PC-9 (cell line): ENCODE measurements around the gene STC2. TPM values are rescaled to one million over a fixed set of nuclear protein-coding genes. Genes with fewer than 3 reads are reported as not detected.
A peak's percentile ranks its signal among the peaks of the same experiment; 100 is the strongest.

Source experiments
- BruUV-seq: library from RNA; stranded (reverse); fragments of 400-500 nt; replicated peaks from 2 replicates; lab custom pipeline; 2021; lab: Mats Ljungman, UMichigan
- CTCF ChIA-PET: fragments of 300-600 bp; sonication (Branson Sonifier 250); formaldehyde crosslinking; loops from one replicate; lab custom pipeline; 2022; ENCODE audit warnings: antibody characterized with exemption; lab: Charles Lee
- POLR2A ChIA-PET: fragments of 300-600 bp; sonication (Branson Sonifier 250); formaldehyde crosslinking; loops from one replicate; lab custom pipeline; 2022; ENCODE audit warnings: antibody characterized with exemption; ENCODE audit not compliant: unreplicated experiment; lab: Charles Lee
- DNase-seq, 2 experiments: peaks; one replicate each; pipeline versions ENCODE4 v3.0.0 to v3.0.0-alpha.2; 2015 to 2022; ENCODE audit warnings: mixed read lengths in 1 of 2
- H2AFZ ChIP-seq: fragments of 200-600 bp; sonication (generic); 2 replicates; pipeline ENCODE4 v1.8.1; 2017; ENCODE audit warnings: antibody characterized with exemption
- H3F3A ChIP-seq: fragments of 200-600 bp; sonication (generic); 2 replicates; pipeline ENCODE4 v1.8.1; 2017; ENCODE audit warnings: antibody characterized with exemption, mild to moderate bottlenecking, low read depth; ENCODE audit not compliant: insufficient read depth
- H3K27ac ChIP-seq: fragments of 200-600 bp; sonication (generic); 2 replicates; pipeline ENCODE4 v1.6.1; 2016; ENCODE audit warnings: mixed run types
- H3K27me3 ChIP-seq: fragments of 200-600 bp; sonication (generic); 2 replicates; pipeline ENCODE4 v1.6.1; 2016; ENCODE audit warnings: low read depth, mixed run types; ENCODE audit not compliant: insufficient read depth
- H3K36me3 ChIP-seq: fragments of 200-600 bp; sonication (generic); 2 replicates; pipeline ENCODE4 v1.6.1; 2016; ENCODE audit warnings: low read depth, mixed run types
- H3K4me1 ChIP-seq: fragments of 200-600 bp; sonication (generic); replicated peaks from 2 replicates; pipeline ENCODE4 v1.6.1; 2016; ENCODE audit warnings: mixed run types; ENCODE audit not compliant: insufficient read depth
- H3K4me2 ChIP-seq: fragments of 200-600 bp; sonication (generic); 2 replicates; pipeline ENCODE4 v1.6.1; 2017; ENCODE audit warnings: mixed run types
- H3K4me3 ChIP-seq: fragments of 200-600 bp; sonication (generic); 2 replicates; pipeline ENCODE4 v1.6.1; 2016; ENCODE audit warnings: mixed run types
- H3K79me2 ChIP-seq: fragments of 200-600 bp; sonication (generic); 2 replicates; pipeline ENCODE4 v1.6.1; 2017; ENCODE audit warnings: low read depth, mixed run types
- H3K9me2 ChIP-seq: fragments of 200-600 bp; sonication (generic); 2 replicates; pipeline ENCODE4 v1.8.1; 2017; ENCODE audit warnings: mild to moderate bottlenecking; ENCODE audit not compliant: insufficient read depth
- H3K9me3 ChIP-seq: fragments of 200-600 bp; sonication (generic); 2 replicates; pipeline ENCODE4 v1.8.1; 2016; ENCODE audit warnings: low read depth; ENCODE audit not compliant: insufficient read depth
- H4K20me1 ChIP-seq: fragments of 200-600 bp; sonication (generic); 2 replicates; pipeline ENCODE4 v1.8.1; 2017; ENCODE audit not compliant: insufficient read depth
- CTCF ChIP-seq: fragments of 200-600 bp; sonication (generic); conservative IDR thresholded peaks from 2 replicates; pipeline ENCODE4 v1.6.1; 2017; ENCODE audit warnings: mixed run types, antibody characterized with exemption, mild to moderate bottlenecking, moderate library complexity
- EZH2 ChIP-seq: fragments of 200-600 bp; sonication (generic); IDR thresholded peaks from 2 replicates; pipeline ENCODE4 v1.8.0; 2017; ENCODE audit warnings: antibody characterized with exemption, low read depth
- intact Hi-C: fragments of 100-400 bp; cut with micrococcal nuclease; formaldehyde crosslinking; loops from one replicate; pipeline ENCODE4 v1.10.0; 2022; ENCODE audit not compliant: unreplicated experiment
- total RNA-seq: library from RNA; stranded (reverse); gene quantifications from 2 replicates; pipeline ENCODE4 v1.2.3, GENCODE V29; 2021

The STC2 gene
- total RNA-seq, 1 experiment from 2014 or later, result 63.5 TPM

GRCh38 chr5:173301695-173302545 is 26.3 kb downstream of the STC2 start:
- ChIA-PET CTCF (interaction anchor here (0.8 kb wide), 1 partner anchor 314 kb away, joined by 3 read pairs; no protein-coding TSS in a partner anchor), POLR2A (interaction anchor here (0.5 to 1.2 kb wide), 2 partner anchors 26 to 167 kb away, joined by 3 to 8 read pairs; partner anchors contain the start of gene STC2)
- Histone ChIP-seq H2AFZ (no peak overlapping the region), H3K4me2 (peak overlapping the region; percentile 62), H3K9me2 (no peaks in the 10 kb centered on the region), H3K9me3 (no peaks in the 10 kb centered on the region), H3K4me1 (peaks cover 41% of the 10 kb centered on the region), H3K27ac (peak overlapping the region; percentile 86), H3K4me3 (no peak overlapping the region), H3F3A (peaks cover 30% of the 10 kb centered on the region), H3K36me3 (no peaks in the 10 kb centered on the region), H4K20me1 (no peaks in the 10 kb centered on the region), H3K27me3 (no peaks in the 10 kb centered on the region), H3K79me2 (no peaks in the 10 kb centered on the region)
- DNase-seq, result no peak
- TF ChIP-seq CTCF (no peak), EZH2 (no peak)
- no TSS peak for BruUV-seq
- intact Hi-C loops, result no loop called here

- Histone ChIP-seq H3K4me3 (no peak overlapping the region), H3K27ac (no peak overlapping the region), H3K36me3 (no peaks in the 10 kb centered on the region), H3K4me1 (peaks cover 41% of the 10 kb centered on the region), H2AFZ (no peak overlapping the region), H3K27me3 (no peaks in the 10 kb centered on the region), H3K79me2 (no peaks in the 10 kb centered on the region), H3K9me3 (no peaks in the 10 kb centered on the region), H3K9me2 (no peaks in the 10 kb centered on the region), H3K4me2 (no peak overlapping the region), H4K20me1 (no peaks in the 10 kb centered on the region), H3F3A (peaks cover 36% of the 10 kb centered on the region)
- no TSS peak for BruUV-seq
- TF ChIP-seq CTCF (no peak), EZH2 (no peak)
- no peak for DNase-seq
- intact Hi-C loops, result no loop called here
- ChIA-PET CTCF (no interaction called here), POLR2A (interaction anchor here (0.7 kb wide), 1 partner anchor 718 kb away, joined by 8 read pairs; no protein-coding TSS in a partner anchor)
These were observed 27.7 kb downstream of the STC2 start for GRCh38 chr5:173300389-173301047.

GRCh38 chr5:173299820-173300219 is 28.4 kb downstream of the STC2 start:
- no peak overlapping the region for H3K4me3 ChIP-seq
- peaks cover 37% of the 10 kb centered on the region for H3K4me1 ChIP-seq
- intact Hi-C loops, result loop anchor here (10.0 kb wide), 1 partner anchor 465 kb away; no protein-coding TSS in a partner anchor
- no peak overlapping the region for H2AFZ ChIP-seq
- DNase-seq, result no peak
- CTCF ChIA-PET, result interaction anchor here (1.0 kb wide), 1 partner anchor 273 kb away, joined by 3 read pairs; no protein-coding TSS in a partner anchor
- H3K9me2 ChIP-seq, result no peaks in the 10 kb centered on the region
- peaks cover 36% of the 10 kb centered on the region for H3F3A ChIP-seq
- H4K20me1 ChIP-seq, result no peaks in the 10 kb centered on the region
- no peak overlapping the region for H3K4me2 ChIP-seq
- H3K27ac ChIP-seq, result no peak overlapping the region
- POLR2A ChIA-PET, result no interaction called here
- no peaks in the 10 kb centered on the region for H3K9me3 ChIP-seq
- H3K79me2 ChIP-seq, result no peaks in the 10 kb centered on the region
- no peaks in the 10 kb centered on the region for H3K27me3 ChIP-seq
- H3K36me3 ChIP-seq, result no peaks in the 10 kb centered on the region
- no peak for TF ChIP-seq CTCF
- TF ChIP-seq EZH2, result no peak
- BruUV-seq, result no TSS peak
